ENCODE data around the gene CITED4. TPM values are rescaled to one million over a fixed set of nuclear protein-coding genes. Genes with fewer than 3 reads are reported as not detected.

CITED4 gene
- total RNA-seq, 3 donors from 2014 or later = 12.2 to 136 (median 26.9) TPM

DNA sequence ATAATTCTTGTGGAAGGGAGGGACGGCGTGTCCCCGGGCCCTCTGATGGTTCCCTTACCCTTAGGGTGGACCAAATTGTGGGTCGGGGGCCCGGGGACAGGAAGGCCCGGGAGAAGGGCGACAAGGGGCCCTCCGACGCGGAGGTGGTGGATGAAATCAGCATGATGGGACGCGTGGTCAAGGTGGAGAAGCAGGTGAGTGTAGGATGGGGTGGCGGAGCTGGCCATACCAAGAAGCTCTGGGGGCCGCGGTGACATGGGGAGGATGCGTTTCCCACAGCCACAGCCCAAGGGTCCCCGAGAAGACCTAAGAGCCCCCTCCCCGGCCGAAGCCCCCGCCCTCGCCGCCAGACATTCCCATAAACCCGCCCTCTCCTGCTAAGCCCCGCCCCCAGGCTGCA lies 24.6 kb downstream of the CITED4 start:
- TF ChIP-seq, protein P1, sequence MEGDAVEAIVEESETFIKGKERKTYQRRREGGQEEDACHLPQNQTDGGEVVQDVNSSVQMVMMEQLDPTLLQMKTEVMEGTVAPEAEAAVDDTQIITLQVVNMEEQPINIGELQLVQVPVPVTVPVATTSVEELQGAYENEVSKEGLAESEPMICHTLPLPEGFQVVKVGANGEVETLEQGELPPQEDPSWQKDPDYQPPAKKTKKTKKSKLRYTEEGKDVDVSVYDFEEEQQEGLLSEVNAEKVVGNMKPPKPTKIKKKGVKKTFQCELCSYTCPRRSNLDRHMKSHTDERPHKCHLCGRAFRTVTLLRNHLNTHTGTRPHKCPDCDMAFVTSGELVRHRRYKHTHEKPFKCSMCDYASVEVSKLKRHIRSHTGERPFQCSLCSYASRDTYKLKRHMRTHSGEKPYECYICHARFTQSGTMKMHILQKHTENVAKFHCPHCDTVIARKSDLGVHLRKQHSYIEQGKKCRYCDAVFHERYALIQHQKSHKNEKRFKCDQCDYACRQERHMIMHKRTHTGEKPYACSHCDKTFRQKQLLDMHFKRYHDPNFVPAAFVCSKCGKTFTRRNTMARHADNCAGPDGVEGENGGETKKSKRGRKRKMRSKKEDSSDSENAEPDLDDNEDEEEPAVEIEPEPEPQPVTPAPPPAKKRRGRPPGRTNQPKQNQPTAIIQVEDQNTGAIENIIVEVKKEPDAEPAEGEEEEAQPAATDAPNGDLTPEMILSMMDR (IDR thresholded peaks at IDR 0.05) = no peak
- TF ChIP-seq POLR2A (IDR thresholded peaks at IDR 0.05) (no peak), POLR2AphosphoS5 (IDR thresholded peaks at IDR 0.05) (no peak)
- no peaks in the 10 kb centered on the region for H3K36me3 ChIP-seq
- no peaks in the 10 kb centered on the region for H3K4me1 ChIP-seq
- no peaks in the 10 kb centered on the region for H3K9me3 ChIP-seq
- H3K4me3 ChIP-seq = no peak overlapping the region
- no peak for DNase-seq (ENCODE audit: low spot score in 2 of 2)
- no peaks in the 10 kb centered on the region for H3K27me3 ChIP-seq
- intact Hi-C loops (cut with DNase I; ENCODE audit: low total_unique reads) = no loop called here
- no peak overlapping the region for H3K27ac ChIP-seq

DNA sequence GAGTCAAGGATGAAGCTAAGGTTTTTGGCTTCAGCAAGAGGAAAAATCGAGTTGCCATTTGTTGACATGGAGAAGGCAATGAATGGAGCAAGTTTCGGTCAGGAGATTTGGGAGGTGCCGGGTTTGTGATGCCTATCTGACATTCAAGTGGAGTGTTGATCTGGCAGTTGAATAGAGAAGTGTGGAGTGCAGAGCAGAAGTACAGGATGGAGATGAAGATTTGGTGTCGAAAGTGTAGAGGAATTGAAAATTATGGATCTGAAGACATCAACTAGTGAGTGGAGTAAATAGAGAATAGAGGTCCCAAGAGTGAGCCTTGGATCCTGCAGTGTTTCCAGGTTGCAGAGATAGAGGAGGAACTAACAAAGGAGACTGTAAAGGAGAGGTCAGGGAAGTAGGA lies 25.9 kb downstream of the CITED4 start:
- no peak for DNase-seq (ENCODE audit: low spot score in 2 of 2)
- Histone ChIP-seq H3K27me3 (no peaks in the 10 kb centered on the region), H3K4me3 (no peak overlapping the region), H3K27ac (no peak overlapping the region), H3K36me3 (no peaks in the 10 kb centered on the region), H3K9me3 (no peaks in the 10 kb centered on the region), H3K4me1 (no peaks in the 10 kb centered on the region)
- intact Hi-C loops (cut with DNase I; ENCODE audit: low total_unique reads) = no loop called here
- TF ChIP-seq, protein P1 (IDR thresholded peaks at IDR 0.05) = no peak
- TF ChIP-seq POLR2A (IDR thresholded peaks at IDR 0.05) = no peak
- TF ChIP-seq POLR2AphosphoS5 (IDR thresholded peaks at IDR 0.05) = no peak

GRCh38 chr1:40834968-40835545 lies 27.1 kb downstream of the CITED4 start:
- Histone ChIP-seq H3K4me1 (no peaks in the 10 kb centered on the region), H3K4me3 (no peak overlapping the region), H3K9me3 (no peaks in the 10 kb centered on the region), H3K27me3 (no peaks in the 10 kb centered on the region), H3K36me3 (no peaks in the 10 kb centered on the region), H3K27ac (no peak overlapping the region)
- DNase-seq (ENCODE audit: low spot score in 2 of 2) = no peak
- TF ChIP-seq POLR2AphosphoS5 (IDR thresholded peaks at IDR 0.05) (no peak), POLR2A (IDR thresholded peaks at IDR 0.05) (no peak)
- TF ChIP-seq, protein P1 (IDR thresholded peaks at IDR 0.05) = no peak
- intact Hi-C loops (cut with DNase I; ENCODE audit: low total_unique reads) = no loop called here

- no peak for DNase-seq (ENCODE audit: low spot score in 2 of 2)
- Histone ChIP-seq H3K4me1 (no peaks in the 10 kb centered on the region), H3K36me3 (no peaks in the 10 kb centered on the region), H3K27ac (no peak overlapping the region), H3K4me3 (no peak overlapping the region), H3K9me3 (no peaks in the 10 kb centered on the region), H3K27me3 (no peaks in the 10 kb centered on the region)
- intact Hi-C loops (cut with DNase I; ENCODE audit: low total_unique reads) = no loop called here
- no peak for TF ChIP-seq POLR2AphosphoS5 (IDR thresholded peaks at IDR 0.05)
These were observed 28.2 kb downstream of the CITED4 start for GRCh38 chr1:40833979-40834378.

- intact Hi-C loops (cut with DNase I; ENCODE audit: low total_unique reads) = no loop called here
- H3K36me3 ChIP-seq = no peaks in the 10 kb centered on the region
- TF ChIP-seq POLR2A (IDR thresholded peaks at IDR 0.05) (no peak), POLR2AphosphoS5 (IDR thresholded peaks at IDR 0.05) (no peak)
- TF ChIP-seq, protein P1 (IDR thresholded peaks at IDR 0.05) = no peak
- no peaks in the 10 kb centered on the region for H3K4me1 ChIP-seq
- no peaks in the 10 kb centered on the region for H3K9me3 ChIP-seq
- H3K4me3 ChIP-seq = no peak overlapping the region
- no peak overlapping the region for H3K27ac ChIP-seq
- no peak for DNase-seq (ENCODE audit: low spot score in 2 of 2)
- H3K27me3 ChIP-seq = no peaks in the 10 kb centered on the region
These were observed 31.0 kb downstream of the CITED4 start for GRCh38 chr1:40831001-40831732.

Data from breast epithelium (tissue), 4 donors.